Measurements from ENCODE around the gene SPDYE4.

SPDYE4 gene

GRCh38 chr17:8801135-8801840 lies 42.9 kb upstream of the SPDYE4 start:
- no peak for DNase-seq
- Histone ChIP-seq H3K4me3 (ENCODE audit: low read depth, low read length) (no peak overlapping the region), H3K27me3 (ENCODE audit: insufficient read depth, low read depth, severe bottlenecking) (no peaks in the 10 kb centered on the region), H3K9me3 (ENCODE audit: severe bottlenecking) (no peaks in the 10 kb centered on the region), H3K36me3 (no peaks in the 10 kb centered on the region), H3K27ac (no peak overlapping the region)
- no peak for TF ChIP-seq CTCF (IDR thresholded peaks at IDR 0.05; ENCODE audit: low read depth, low read length)

DNA sequence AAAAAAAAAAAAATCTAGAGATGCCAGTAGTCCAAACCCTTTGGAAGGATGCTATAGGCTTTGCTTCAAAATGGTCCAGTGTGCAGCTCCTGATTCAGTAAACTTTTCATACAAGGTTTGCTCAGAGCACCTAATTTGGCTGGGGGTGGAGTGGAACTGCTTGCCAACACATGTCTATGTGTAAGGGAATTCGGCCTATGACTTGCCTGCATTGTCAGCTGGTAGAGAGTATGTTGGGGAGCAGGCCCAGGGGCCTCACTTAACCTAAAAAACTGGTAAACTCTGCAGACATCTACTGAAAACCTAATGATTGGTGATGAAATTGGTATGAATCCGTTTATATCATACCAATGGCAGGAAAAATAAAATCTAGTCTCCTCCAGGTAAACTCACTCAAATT lies 42.3 kb upstream of the SPDYE4 start:
- no peaks in the 10 kb centered on the region for H3K36me3 ChIP-seq
- H3K27ac ChIP-seq, result no peak overlapping the region
- no peaks in the 10 kb centered on the region for H3K27me3 ChIP-seq (ENCODE audit: insufficient read depth, low read depth, severe bottlenecking)
- H3K9me3 ChIP-seq (ENCODE audit: severe bottlenecking), result no peaks in the 10 kb centered on the region
- H3K4me3 ChIP-seq (ENCODE audit: low read depth, low read length), result no peak overlapping the region
- TF ChIP-seq CTCF (IDR thresholded peaks at IDR 0.05; ENCODE audit: low read depth, low read length), result no peak
- DNase-seq, result no peak

GRCh38 chr17:8799570-8800212 lies 41.3 kb upstream of the SPDYE4 start:
- DNase-seq, result no peak
- Histone ChIP-seq H3K27me3 (ENCODE audit: insufficient read depth, low read depth, severe bottlenecking) (no peaks in the 10 kb centered on the region), H3K4me3 (ENCODE audit: low read depth, low read length) (no peak overlapping the region), H3K27ac (no peak overlapping the region), H3K36me3 (no peaks in the 10 kb centered on the region), H3K9me3 (ENCODE audit: severe bottlenecking) (no peaks in the 10 kb centered on the region)
- no peak for TF ChIP-seq CTCF (IDR thresholded peaks at IDR 0.05; ENCODE audit: low read depth, low read length)

GRCh38 chr17:8798846-8799569 lies 40.7 kb upstream of the SPDYE4 start, which contains the start of gene MFSD6L:
MFSD6L (minus strand) TSS chr17:8799365; CDS start chr17:8799120, 245 bp downstream.
- DNase-seq, result no peak
- no peaks in the 10 kb centered on the region for H3K36me3 ChIP-seq
- no peak for TF ChIP-seq CTCF (IDR thresholded peaks at IDR 0.05; ENCODE audit: low read depth, low read length)
- H3K27ac ChIP-seq, result no peak within 1 kb of the TSS
- H3K9me3 ChIP-seq (ENCODE audit: severe bottlenecking), result no peaks in the 10 kb centered on the region
- H3K4me3 ChIP-seq (ENCODE audit: low read depth, low read length), result no peak within 1 kb of the TSS
- no peaks in the 10 kb centered on the region for H3K27me3 ChIP-seq (ENCODE audit: insufficient read depth, low read depth, severe bottlenecking)

DNA sequence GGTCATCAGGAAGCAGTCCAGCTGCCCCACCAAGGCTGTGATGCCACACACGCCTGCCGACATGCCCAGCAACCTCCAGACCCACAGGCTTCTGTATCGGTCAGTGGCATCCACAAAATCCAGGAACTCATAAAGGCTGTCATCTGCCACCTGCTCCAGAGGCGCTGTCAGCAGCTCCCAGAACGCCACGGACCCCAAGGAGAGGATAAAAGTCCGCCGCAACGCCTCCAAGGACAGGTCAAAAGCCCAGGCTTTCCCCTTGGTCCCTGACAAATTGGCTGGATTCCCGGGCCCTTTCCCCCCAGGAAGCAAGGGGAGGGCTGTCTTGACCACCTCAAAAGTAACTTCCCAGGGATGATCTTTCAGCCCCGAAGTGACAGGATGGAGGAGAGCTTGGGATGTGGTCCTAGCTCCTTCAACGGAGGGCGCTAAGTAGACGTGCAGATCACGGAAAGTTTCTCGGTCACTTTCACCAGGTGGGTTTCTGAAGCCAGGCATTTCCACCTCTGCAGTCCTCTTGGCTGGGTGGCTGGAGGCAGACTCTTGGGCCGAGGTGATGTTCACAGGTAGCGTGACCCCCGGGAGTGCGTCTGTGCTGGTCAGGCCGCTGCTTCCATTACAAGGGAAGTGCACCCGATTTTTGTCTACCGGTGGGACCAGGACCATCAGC lies 40.0 kb upstream of the SPDYE4 start:
- H3K27ac ChIP-seq, result no peak overlapping the region
- TF ChIP-seq CTCF (IDR thresholded peaks at IDR 0.05; ENCODE audit: low read depth, low read length), result no peak

More for the DNA sequence above, 40.0 kb upstream of the SPDYE4 start:
- H3K4me3 ChIP-seq (ENCODE audit: low read depth, low read length), result no peak overlapping the region
- no peaks in the 10 kb centered on the region for H3K27me3 ChIP-seq (ENCODE audit: insufficient read depth, low read depth, severe bottlenecking)
- no peaks in the 10 kb centered on the region for H3K36me3 ChIP-seq
- no peak for DNase-seq
- H3K9me3 ChIP-seq (ENCODE audit: severe bottlenecking), result no peaks in the 10 kb centered on the region

Measured in WERI-Rb-1 (cell line).